ENCODE data around the gene ZNF292.

DNA sequence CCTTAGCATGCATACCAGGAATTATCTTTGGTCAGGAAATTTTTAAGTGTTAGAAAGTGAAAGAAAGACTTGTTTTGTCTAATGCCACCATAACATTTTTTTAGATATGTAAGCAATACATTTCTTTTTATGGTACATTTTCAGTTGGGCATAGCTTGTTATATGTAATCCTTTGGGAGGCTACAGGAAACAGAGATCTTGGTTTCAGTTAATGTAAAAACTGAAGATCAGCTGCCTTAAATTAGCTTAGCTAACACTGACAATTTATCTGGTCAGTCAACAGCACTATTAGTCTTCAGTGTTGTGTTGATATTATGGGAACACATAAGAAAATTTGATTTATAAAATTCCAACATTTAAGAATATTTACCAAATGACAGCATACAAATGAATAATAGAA, 88.4 kb downstream of the ZNF292 start:
- TF ChIP-seq, protein P1, sequence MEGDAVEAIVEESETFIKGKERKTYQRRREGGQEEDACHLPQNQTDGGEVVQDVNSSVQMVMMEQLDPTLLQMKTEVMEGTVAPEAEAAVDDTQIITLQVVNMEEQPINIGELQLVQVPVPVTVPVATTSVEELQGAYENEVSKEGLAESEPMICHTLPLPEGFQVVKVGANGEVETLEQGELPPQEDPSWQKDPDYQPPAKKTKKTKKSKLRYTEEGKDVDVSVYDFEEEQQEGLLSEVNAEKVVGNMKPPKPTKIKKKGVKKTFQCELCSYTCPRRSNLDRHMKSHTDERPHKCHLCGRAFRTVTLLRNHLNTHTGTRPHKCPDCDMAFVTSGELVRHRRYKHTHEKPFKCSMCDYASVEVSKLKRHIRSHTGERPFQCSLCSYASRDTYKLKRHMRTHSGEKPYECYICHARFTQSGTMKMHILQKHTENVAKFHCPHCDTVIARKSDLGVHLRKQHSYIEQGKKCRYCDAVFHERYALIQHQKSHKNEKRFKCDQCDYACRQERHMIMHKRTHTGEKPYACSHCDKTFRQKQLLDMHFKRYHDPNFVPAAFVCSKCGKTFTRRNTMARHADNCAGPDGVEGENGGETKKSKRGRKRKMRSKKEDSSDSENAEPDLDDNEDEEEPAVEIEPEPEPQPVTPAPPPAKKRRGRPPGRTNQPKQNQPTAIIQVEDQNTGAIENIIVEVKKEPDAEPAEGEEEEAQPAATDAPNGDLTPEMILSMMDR (IDR thresholded peaks at IDR 0.05; ENCODE audit: poor library complexity), result no peak
- TF ChIP-seq EZH2 (IDR thresholded peaks at IDR 0.05; ENCODE audit: borderline replicate concordance), result no peak
- no peak for TF ChIP-seq EZH2phosphoT487 (IDR thresholded peaks at IDR 0.05; ENCODE audit: low read depth, severe bottlenecking, unreplicated experiment)
